GM12873 (cell line): ENCODE data around the gene WNT5B.

ENCODE experiments used
- TF ChIP-seq, protein P1 (sequence below): IDR thresholded peaks from 2 replicates; pipeline ENCODE4 v1.5.1; 2012; ENCODE audit warnings: low read depth, mild to moderate bottlenecking, moderate library complexity, low read length, control low read depth; ENCODE audit not compliant: insufficient read depth; ENCODE audit errors: missing control alignments

WNT5B gene

DNA sequence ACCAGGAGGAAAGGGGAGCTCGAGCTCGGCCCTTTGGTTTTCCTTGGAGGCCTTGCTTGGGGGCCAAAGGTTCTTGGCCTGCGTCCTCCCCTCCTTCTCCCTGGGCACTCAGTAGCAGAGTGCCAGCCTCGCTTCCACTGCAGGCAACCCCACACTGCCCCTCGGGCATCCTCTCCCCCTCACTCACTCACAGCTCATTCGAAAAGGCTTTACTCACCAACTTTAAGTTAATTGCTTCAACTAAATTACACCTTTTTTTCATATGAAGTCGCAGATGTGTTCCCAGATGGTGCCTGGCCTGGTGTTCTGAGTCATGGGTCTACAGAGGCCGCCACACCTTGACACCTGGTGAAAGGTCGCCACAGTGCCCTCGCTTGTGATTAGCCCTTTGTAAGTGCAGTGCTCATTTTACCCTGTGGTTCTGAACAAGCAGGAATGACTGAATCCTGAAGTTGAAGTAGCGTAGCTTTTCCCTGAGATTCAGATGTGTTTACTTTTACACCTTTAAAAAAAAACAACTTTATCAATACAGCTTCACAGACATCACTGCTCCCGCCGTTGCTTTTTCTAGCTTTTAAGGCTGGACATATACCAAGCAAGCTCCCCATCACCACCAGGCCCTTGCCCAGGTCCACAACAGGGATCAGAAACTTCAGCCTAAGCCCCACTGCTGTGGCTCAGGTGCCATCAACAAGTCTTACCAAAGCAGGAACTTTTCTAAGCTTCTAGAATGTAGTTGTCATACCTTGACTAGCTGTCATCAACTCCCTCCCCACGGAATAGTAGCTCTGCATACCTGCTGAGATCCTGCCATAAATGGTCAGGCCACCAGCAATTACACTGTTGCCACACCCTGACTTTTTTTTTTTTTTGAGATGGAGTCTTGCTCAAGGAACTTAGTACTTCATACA lies 41.6 kb downstream of the WNT5B start:
- TF ChIP-seq, protein P1, sequence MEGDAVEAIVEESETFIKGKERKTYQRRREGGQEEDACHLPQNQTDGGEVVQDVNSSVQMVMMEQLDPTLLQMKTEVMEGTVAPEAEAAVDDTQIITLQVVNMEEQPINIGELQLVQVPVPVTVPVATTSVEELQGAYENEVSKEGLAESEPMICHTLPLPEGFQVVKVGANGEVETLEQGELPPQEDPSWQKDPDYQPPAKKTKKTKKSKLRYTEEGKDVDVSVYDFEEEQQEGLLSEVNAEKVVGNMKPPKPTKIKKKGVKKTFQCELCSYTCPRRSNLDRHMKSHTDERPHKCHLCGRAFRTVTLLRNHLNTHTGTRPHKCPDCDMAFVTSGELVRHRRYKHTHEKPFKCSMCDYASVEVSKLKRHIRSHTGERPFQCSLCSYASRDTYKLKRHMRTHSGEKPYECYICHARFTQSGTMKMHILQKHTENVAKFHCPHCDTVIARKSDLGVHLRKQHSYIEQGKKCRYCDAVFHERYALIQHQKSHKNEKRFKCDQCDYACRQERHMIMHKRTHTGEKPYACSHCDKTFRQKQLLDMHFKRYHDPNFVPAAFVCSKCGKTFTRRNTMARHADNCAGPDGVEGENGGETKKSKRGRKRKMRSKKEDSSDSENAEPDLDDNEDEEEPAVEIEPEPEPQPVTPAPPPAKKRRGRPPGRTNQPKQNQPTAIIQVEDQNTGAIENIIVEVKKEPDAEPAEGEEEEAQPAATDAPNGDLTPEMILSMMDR = no peak

DNA sequence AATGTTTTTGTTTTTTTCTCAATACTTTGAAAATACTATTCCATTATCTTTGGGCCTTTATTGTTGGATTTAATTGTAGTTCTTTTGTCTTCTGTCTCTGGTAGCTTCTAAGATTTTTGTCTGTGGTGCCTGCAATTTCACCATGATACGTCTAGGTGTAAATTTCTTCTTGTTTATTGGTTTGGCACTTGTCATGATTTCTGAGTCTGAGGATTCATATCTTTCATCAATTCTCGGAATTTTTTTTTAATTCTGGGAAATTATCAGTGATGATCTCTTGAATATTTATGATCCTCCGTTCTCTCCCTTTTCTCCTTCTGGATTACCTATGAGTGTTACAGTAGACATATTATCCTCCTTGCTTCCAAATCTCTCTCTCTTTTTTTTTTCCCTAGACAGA lies 47.0 kb downstream of the WNT5B start:
- TF ChIP-seq, protein P1 = no peak

DNA sequence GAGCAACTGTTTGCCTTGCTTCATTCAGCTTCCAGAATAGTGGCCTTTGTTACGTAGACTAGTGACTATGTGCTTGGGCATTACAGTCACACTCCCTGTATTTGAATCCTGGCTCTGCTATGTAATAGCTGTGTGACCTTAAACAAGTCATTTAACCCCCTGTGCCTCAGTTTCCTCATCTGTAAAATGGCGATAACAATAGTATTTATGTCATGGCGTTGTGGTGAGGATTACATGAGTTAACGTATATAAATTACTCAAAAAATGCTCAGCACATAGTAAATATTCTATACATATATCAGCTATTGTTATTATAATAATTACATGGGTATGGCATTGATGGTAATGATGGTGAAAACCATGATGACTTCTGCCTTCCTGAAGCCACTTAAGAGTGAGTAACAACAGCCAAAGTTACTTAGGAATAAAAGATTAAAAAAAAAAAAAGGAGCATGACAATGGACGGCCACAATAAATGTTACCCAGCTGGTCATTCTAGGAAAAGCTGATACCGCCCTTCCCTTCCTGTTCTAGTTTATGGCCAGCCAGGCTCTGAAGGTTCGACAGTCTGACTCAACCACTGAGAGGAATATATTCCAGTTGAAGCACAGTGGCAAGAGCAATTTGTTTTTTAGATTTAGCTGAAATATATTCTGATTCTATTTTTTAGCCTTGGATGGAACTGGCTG lies 51.9 kb downstream of the WNT5B start:
- TF ChIP-seq, protein P1 = no peak

DNA sequence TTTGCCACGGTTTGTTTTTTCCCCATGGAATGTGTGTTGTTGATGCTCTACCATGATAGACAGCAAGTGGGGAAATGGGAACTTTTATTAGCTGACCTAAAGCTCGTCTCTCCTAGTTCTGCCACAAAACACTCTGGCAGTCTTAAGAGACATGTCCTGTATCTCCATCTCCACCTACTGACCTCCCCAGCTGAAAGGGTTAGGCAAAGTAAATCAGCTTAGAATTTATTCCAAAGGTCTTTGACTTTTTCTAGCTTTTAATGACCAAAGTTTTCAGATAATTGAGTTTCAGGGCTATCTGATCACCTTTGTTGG lies 52.4 kb downstream of the WNT5B start:
- TF ChIP-seq, protein P1 = no peak

DNA sequence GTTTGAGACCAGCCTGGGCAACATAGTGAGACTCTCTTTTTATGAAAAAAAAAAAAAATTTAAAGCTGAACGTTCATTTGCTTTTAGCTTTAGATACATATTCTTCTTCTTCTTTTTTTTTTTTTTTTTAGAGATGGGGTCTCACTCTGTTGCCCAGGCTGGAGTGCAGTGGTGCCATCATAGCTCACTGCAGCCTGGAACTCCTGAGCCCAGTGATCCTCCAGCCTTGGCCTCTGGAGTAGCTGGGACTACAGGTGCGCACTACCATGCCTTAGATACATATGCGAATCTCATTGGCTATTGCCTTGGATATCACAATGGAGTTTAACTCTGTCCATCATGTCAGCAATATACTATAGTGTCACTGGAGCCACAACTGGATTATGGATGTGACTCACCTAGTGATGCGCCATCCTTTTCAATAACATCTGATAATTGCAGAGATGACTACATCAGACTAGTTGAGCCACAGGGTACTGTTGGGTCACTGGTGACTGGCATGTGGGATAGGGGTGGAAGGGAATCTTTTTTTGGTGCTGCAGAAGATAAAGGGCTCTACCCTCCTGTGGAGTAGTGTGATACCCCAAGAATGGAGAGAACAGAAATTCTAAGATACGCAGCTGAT lies 59.2 kb downstream of the WNT5B start:
- TF ChIP-seq, protein P1 = no peak

DNA sequence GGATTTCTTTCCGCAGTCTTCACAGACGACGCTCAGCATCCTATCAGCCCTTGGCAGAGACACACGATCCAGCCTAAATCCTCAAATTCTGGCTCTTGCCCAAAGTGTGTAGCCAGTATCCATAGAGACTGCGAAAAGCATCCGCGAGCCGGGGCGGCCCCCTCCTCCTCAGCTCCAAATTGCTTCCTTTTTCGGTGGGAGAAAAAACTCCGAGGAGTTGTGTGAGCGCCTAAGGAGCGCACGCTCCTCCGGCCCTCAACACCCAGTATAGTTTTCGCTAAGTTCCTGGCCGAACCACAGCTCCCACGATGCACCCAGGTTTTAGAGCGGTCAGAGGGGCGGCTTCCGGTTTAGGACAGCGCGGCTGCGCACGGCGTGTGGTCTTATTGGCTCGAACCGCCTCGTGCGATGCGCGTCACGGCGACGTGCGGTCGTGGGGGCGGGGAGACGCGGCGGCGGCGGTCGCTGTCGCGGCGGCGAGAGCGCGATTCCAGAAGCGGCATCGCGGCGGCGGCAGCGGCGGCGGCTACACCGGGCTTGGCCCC lies 61.6 kb downstream of the WNT5B start, which contains the start of gene ADIPOR2:
Gene ADIPOR2, plus strand, starts transcription at position 493 of the 545 bp plus-strand sequence. CDS start 63,274 bp downstream, outside the sequence.
- TF ChIP-seq, protein P1 = no peak
